ENCODE results near the gene CCZ1B.
"Not testable (repeated sequence)": the region's sequence is repeated elsewhere in the genome, so short reads cannot be mapped to it uniquely, and the experiment has no call there.

CCZ1B gene

DNA sequence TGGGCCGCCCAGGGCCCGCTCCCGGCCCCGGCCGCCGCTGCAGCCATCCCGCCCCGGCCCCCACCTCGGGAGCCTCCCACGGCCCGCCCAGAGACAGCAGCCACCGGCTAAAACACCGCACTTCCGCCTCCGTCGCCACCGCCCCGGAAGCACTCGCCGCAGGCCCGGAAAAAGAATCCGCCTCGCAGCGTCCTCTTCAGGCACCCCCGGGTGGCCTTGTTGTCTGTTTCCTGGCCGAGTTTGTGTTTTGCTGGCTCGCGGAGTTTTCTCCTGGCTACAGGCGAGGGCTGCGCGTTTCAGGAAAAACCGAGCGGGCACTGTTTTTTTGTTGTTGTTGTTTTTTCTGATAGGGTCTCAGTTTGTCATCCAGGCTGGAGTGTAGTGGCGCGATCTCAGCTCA, at the start of gene CCZ1B:
Gene CCZ1B (minus strand): TSS at position 125 of the 400 bp plus-strand sequence. CDS start 78 bp downstream, at position 47.
- H3K9me3 ChIP-seq (ENCODE audit: control insufficient read depth, insufficient read depth, low read length); H3K4me1 ChIP-seq (ENCODE audit: control insufficient read depth, insufficient read depth, low read length); H3K36me3 ChIP-seq (ENCODE audit: control insufficient read depth, insufficient read depth, low read length); H3K27me3 ChIP-seq (ENCODE audit: control insufficient read depth, insufficient read depth, low read length); H3K9ac ChIP-seq (ENCODE audit: low read depth, low read length): not testable (repeated sequence)
- peak within 1 kb of the TSS; percentile 49 for H3K4me3 ChIP-seq (ENCODE audit: low read depth, low read length)

DNA sequence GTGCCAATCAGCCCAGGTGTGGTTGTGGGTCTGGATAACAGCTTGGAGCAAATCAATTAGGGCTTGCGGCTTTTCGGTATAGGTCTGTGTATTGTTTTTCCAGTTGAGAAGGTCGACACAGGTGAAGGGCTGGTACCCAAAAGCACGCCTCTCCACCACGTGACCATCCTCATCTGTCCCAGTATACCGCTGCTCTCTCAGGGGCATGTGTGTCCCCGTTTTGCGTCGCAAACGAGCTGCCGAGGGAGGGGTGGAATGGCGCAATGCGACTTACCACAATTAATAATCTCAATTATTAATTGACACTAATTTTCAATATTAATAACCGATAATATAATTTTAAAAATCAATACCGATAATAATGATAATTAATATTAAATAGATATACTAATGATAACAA, 48.9 kb upstream of the CCZ1B start:
- H3K4me3 ChIP-seq (ENCODE audit: low read depth, low read length); H3K9ac ChIP-seq (ENCODE audit: low read depth, low read length); H3K27me3 ChIP-seq (ENCODE audit: control insufficient read depth, insufficient read depth, low read length); H3K9me3 ChIP-seq (ENCODE audit: control insufficient read depth, insufficient read depth, low read length); H3K36me3 ChIP-seq (ENCODE audit: control insufficient read depth, insufficient read depth, low read length); H3K4me1 ChIP-seq (ENCODE audit: control insufficient read depth, insufficient read depth, low read length): not testable (repeated sequence)

DNA sequence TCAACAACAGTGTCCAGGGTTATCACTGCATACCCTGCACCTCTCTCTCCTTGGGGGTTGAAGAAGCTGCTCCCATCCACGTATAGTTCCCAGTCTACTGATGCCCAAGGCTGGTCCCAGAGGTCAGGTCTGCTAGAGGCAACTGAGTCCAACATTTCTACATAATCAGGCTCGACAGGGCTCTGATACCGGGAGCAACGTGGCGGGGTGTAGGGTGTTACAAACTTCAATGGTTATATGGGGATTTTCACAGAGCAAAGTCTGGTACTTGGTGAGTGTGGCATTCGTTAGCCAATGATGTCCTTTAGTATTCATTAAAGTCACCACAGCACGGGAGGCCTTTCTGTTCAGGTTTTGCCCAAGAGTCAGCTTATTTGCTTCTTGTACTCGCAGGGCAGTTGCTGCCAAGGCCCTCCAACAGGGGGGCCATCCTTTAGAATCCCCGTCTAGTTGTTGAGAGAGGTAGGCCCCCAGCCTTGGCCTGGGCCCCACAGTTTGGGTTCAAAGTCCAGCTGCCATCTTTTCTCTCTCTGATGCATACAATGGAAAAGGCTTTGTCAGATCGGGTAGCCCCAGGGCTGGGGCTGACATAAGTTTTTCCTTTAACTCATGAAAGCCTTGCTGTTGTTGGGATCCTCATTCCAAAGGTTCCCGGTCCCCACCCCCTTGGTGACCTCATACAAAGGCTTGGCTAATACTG, 46.3 kb upstream of the CCZ1B start:
- H3K9me3 ChIP-seq (ENCODE audit: control insufficient read depth, insufficient read depth, low read length); H3K4me1 ChIP-seq (ENCODE audit: control insufficient read depth, insufficient read depth, low read length); H3K9ac ChIP-seq (ENCODE audit: low read depth, low read length); H3K27me3 ChIP-seq (ENCODE audit: control insufficient read depth, insufficient read depth, low read length); H3K36me3 ChIP-seq (ENCODE audit: control insufficient read depth, insufficient read depth, low read length); H3K4me3 ChIP-seq (ENCODE audit: low read depth, low read length): not testable (repeated sequence)

DNA sequence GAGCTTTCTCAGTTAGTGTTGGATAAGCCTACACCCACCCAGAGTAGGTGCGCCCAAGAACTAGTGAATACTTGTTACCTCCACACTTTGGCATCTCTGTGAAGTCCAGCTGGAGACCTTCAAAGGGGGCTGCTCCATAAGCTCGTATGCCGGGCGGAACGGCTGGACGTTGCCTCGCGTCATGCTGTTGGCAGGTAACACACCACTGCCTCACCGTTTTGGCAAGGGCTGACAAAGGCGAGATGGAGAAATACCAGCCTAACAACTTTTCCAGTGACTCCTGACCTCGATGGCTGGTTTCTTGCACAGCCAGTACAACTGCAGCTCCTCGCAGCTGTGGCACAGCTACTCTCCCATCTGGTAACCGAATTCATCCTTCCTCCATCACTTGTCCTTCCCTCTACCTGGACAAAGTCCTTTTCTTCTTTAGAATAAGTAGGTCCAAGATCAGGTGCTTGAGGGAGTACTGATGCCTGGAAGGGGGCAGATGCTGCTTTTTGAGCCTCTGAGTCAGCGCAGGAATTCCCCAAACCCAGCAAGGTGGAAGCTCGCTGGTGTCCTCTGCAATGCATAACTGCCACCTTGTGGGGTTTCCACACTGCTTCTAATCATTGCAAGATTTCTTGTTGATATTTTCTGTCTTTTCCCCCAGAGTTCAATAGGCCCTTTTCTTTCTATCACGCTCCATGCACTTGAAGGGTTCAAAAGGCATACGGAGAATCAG, 45.5 kb upstream of the CCZ1B start:
- H3K27me3 ChIP-seq (ENCODE audit: control insufficient read depth, insufficient read depth, low read length); H3K4me3 ChIP-seq (ENCODE audit: low read depth, low read length); H3K9ac ChIP-seq (ENCODE audit: low read depth, low read length); H3K36me3 ChIP-seq (ENCODE audit: control insufficient read depth, insufficient read depth, low read length); H3K9me3 ChIP-seq (ENCODE audit: control insufficient read depth, insufficient read depth, low read length); H3K4me1 ChIP-seq (ENCODE audit: control insufficient read depth, insufficient read depth, low read length): not testable (repeated sequence)

DNA sequence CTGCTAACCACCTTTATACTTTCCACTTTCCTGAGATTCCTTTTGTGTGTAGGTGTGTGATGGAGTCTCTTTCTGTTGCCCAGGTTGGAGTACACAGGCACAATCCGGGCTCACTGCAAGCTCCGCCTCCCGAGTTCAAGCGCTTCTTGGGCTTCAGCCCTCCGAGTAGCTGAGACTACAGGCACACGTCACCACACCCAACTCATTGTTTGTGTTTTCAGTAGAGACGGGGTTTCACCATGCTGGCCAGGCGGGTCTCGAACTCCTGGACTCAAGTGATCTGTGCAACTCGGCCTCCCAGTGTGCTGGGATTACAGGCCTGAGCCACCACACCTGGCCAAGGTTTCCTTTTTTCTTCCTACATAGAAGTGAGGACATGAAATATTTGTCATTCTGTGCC, 38.7 kb upstream of the CCZ1B start:
- not testable (repeated sequence) for H3K36me3 ChIP-seq (ENCODE audit: control insufficient read depth, insufficient read depth, low read length); H3K4me3 ChIP-seq (ENCODE audit: low read depth, low read length); H3K4me1 ChIP-seq (ENCODE audit: control insufficient read depth, insufficient read depth, low read length); H3K9me3 ChIP-seq (ENCODE audit: control insufficient read depth, insufficient read depth, low read length); H3K27me3 ChIP-seq (ENCODE audit: control insufficient read depth, insufficient read depth, low read length); H3K9ac ChIP-seq (ENCODE audit: low read depth, low read length)

DNA sequence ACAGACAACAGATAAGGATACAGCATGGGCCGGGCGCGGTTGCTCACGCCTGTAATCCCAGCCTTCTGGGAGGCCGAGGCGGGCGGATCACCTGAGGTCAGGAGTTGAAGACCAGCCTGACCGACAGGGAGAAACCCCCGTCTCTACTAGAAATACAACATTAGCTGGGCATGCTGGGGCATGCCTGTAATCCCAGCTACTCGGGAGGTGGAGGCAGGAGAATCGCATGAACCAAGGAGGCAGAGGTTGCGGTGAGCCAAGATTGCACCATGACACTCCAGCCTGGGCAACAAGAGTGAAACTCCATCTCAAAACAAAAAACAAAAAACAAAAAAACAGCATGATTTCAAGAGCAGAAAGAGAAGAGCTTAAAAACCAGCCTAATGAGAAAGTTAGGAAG, 38.1 kb upstream of the CCZ1B start:
- H3K36me3 ChIP-seq (ENCODE audit: control insufficient read depth, insufficient read depth, low read length); H3K27me3 ChIP-seq (ENCODE audit: control insufficient read depth, insufficient read depth, low read length); H3K9me3 ChIP-seq (ENCODE audit: control insufficient read depth, insufficient read depth, low read length); H3K9ac ChIP-seq (ENCODE audit: low read depth, low read length); H3K4me3 ChIP-seq (ENCODE audit: low read depth, low read length); H3K4me1 ChIP-seq (ENCODE audit: control insufficient read depth, insufficient read depth, low read length): not testable (repeated sequence)

DNA sequence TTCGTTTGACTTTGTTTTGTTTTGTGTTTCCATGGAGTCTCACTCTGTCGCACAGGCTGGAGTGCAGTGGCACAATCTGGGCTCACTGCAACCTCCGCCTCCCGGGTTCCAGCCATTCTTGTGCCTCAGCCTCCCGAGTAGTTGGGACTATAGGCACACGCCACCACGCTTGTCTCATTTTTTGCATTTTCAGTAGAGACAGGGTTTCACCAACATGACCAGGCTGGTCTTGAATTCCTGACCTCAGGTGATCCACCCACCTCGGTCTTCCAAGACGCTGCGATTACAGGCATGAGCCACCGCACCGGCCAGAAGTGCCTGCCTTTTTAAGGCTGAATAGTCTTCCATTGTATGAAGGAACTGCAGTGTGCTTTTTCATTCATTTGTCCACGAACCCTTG, 36.8 kb upstream of the CCZ1B start:
- H3K9me3 ChIP-seq (ENCODE audit: control insufficient read depth, insufficient read depth, low read length); H3K36me3 ChIP-seq (ENCODE audit: control insufficient read depth, insufficient read depth, low read length); H3K4me3 ChIP-seq (ENCODE audit: low read depth, low read length); H3K9ac ChIP-seq (ENCODE audit: low read depth, low read length); H3K4me1 ChIP-seq (ENCODE audit: control insufficient read depth, insufficient read depth, low read length); H3K27me3 ChIP-seq (ENCODE audit: control insufficient read depth, insufficient read depth, low read length): not testable (repeated sequence)

DNA sequence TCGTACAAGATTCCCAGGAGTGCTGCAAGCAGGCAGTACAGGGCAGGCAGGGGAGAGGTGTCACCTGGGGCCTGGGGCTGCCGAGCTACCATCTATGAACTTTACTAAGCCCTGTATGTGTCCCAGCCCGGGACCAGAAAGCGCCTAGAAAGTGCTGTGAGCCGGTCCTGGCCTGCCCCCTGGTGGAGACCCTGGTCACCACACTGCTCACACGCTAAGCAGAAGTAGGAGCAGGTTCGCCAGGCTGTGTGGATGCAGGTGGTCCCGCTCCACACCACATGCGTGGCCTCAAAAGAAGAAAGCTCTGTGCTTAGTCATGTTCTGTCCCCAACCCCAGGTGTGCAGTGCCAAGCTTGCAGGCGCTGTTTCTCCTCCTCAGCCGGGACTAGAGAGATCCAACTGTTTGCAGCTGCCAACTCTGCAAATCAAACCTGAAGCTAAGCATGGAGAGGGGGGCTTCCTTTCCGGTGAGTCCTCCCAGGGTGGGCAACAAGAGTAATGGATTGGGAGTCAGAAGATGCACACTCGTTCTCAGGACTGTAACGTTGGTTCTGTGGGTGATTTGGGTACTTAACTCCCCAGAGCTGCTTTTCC, 31.7 kb upstream of the CCZ1B start:
- H3K9me3 ChIP-seq (ENCODE audit: control insufficient read depth, insufficient read depth, low read length); H3K36me3 ChIP-seq (ENCODE audit: control insufficient read depth, insufficient read depth, low read length); H3K27me3 ChIP-seq (ENCODE audit: control insufficient read depth, insufficient read depth, low read length); H3K4me3 ChIP-seq (ENCODE audit: low read depth, low read length); H3K4me1 ChIP-seq (ENCODE audit: control insufficient read depth, insufficient read depth, low read length); H3K9ac ChIP-seq (ENCODE audit: low read depth, low read length): not testable (repeated sequence)

DNA sequence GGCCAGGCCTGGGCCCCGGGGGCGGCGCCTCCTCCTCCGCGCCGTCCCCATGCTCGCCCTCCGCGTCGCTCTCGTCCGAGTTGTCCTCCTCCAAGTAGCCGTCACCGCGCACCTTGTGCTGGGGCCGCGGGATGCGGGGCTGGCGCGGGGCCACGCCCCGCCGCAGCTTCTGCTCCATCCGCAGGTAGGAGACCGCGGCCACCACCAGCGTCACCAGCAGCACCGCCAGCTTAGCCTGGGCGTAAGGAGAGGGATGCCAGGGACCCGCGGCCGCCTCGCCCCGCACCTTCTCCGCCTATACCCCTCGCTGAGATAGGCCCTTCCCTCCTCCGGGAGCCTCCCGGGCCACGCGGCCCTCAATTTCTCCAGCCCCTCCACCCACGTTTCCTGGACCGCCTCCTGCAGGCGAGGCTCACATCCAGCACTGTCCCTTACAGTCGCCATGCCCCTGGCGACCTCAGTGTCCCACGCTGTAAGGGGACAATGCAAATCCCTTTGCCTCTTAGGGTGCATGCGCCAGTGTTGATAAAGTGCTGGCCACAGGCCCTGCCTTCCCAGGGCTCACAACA, 29.6 kb upstream of the CCZ1B start:
- not testable (repeated sequence) for H3K27me3 ChIP-seq (ENCODE audit: control insufficient read depth, insufficient read depth, low read length); H3K9ac ChIP-seq (ENCODE audit: low read depth, low read length); H3K4me1 ChIP-seq (ENCODE audit: control insufficient read depth, insufficient read depth, low read length); H3K36me3 ChIP-seq (ENCODE audit: control insufficient read depth, insufficient read depth, low read length); H3K9me3 ChIP-seq (ENCODE audit: control insufficient read depth, insufficient read depth, low read length)
- peak overlapping the region; percentile 46 for H3K4me3 ChIP-seq (ENCODE audit: low read depth, low read length)

DNA sequence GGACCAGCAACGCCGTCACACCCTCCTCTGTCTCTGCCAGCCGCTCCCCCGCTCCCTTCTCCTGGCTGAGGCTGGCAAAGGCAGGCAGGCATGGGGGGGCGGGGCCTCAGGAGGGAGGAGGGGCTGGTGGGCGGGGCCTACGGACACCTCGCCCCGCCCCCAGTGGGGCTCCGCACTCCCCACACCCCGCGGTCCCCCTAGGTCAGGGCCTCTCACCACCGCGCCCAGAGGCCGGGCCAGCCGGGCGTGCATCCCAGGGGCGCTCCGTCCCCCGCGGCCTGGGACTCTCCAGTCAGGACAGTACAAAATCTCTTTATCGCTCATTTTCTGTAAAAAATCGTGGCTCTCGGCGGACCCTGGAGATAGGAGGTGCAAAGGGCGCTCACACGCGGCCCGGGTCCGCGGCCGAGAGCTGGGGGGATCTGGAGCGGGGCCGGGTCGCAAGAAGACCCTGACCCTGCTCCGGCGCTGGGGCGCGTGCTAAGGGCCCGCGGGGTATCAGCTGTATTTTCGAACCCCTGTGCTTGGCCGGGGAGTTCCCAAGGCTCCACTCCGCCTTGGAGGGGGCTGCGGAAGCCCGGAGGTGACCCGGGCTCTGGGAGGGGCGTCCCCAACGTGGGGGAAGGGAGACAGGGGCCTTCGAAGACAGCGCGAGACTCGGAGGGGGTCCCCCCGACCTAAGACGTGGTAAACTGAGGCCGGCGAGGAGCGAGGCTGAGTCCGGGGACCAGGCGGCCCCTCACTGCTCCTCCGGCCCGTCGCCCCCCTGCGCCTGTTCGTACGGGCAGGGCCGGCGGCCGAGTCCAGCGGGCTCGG, 28.9 kb upstream of the CCZ1B start:
- H3K9me3 ChIP-seq (ENCODE audit: control insufficient read depth, insufficient read depth, low read length); H3K4me1 ChIP-seq (ENCODE audit: control insufficient read depth, insufficient read depth, low read length); H3K9ac ChIP-seq (ENCODE audit: low read depth, low read length); H3K36me3 ChIP-seq (ENCODE audit: control insufficient read depth, insufficient read depth, low read length); H3K27me3 ChIP-seq (ENCODE audit: control insufficient read depth, insufficient read depth, low read length): not testable (repeated sequence)
- peak overlapping the region; percentile 46 for H3K4me3 ChIP-seq (ENCODE audit: low read depth, low read length)

DNA sequence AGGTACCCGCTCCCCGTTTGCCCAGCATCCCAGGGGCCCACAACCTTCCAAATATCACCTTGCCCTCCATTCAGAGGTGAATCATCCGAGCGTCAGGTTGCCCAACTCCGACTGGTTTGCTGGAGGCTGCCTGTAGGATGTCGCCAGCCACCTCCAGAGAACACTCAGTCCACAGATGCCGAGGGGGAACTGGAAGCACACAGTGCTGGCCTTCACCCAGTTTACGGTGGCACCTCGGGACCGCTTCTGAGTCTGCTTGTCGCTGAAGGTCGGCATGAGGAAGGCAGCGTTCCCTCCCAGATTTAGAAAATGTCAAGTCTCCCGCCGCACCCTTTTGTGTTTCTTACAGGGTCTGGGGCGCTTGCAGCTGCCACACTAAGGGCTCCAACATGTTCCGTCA, 27.6 kb upstream of the CCZ1B start:
- not testable (repeated sequence) for H3K36me3 ChIP-seq (ENCODE audit: control insufficient read depth, insufficient read depth, low read length); H3K27me3 ChIP-seq (ENCODE audit: control insufficient read depth, insufficient read depth, low read length); H3K4me3 ChIP-seq (ENCODE audit: low read depth, low read length); H3K9ac ChIP-seq (ENCODE audit: low read depth, low read length); H3K4me1 ChIP-seq (ENCODE audit: control insufficient read depth, insufficient read depth, low read length); H3K9me3 ChIP-seq (ENCODE audit: control insufficient read depth, insufficient read depth, low read length)
